HG03280 (cell line): ENCODE data around the gene EPHA4.

Experiments used
- ATAC-seq: cut with Tn5 transposase; IDR thresholded peaks from one replicate; pipeline ENCODE4 v1.9.1; 2021; ENCODE audit warnings: mild to moderate bottlenecking, moderate library complexity; ENCODE audit not compliant: unreplicated experiment

EPHA4 gene

GRCh38 chr2:221478485-221478863 is 93.6 kb downstream of the EPHA4 start:
- no peak for ATAC-seq

GRCh38 chr2:221477714-221478484 is 94.2 kb downstream of the EPHA4 start:
- no peak for ATAC-seq

- ATAC-seq: no peak
These were observed 95.9 kb downstream of the EPHA4 start for GRCh38 chr2:221476195-221476594.

GRCh38 chr2:221473451-221473850 is 98.7 kb downstream of the EPHA4 start:
- no peak for ATAC-seq

GRCh38 chr2:221468317-221468716 is 103.8 kb downstream of the EPHA4 start:
- ATAC-seq: no peak

GRCh38 chr2:221467610-221468009 is 104.5 kb downstream of the EPHA4 start:
- no peak for ATAC-seq

GRCh38 chr2:221466744-221467143 is 105.4 kb downstream of the EPHA4 start:
- no peak for ATAC-seq

GRCh38 chr2:221465776-221466175 is 106.3 kb downstream of the EPHA4 start:
- peak; percentile 54 for ATAC-seq

GRCh38 chr2:221464971-221465370 is 107.1 kb downstream of the EPHA4 start:
- no peak for ATAC-seq

GRCh38 chr2:221463241-221463896 is 108.7 kb downstream of the EPHA4 start:
- no peak for ATAC-seq

GRCh38 chr2:221461901-221462300 is 110.2 kb downstream of the EPHA4 start:
- no peak for ATAC-seq

GRCh38 chr2:221460136-221460535 is 112.0 kb downstream of the EPHA4 start:
- no peak for ATAC-seq

- no peak for ATAC-seq
These were observed 113.5 kb downstream of the EPHA4 start for GRCh38 chr2:221458578-221458977.

- no peak for ATAC-seq
These were observed 116.9 kb downstream of the EPHA4 start for GRCh38 chr2:221455214-221455613.

GRCh38 chr2:221454459-221455105 is 117.5 kb downstream of the EPHA4 start:
- ATAC-seq: no peak

GRCh38 chr2:221451862-221452788 is 120.0 kb downstream of the EPHA4 start:
- no peak for ATAC-seq

GRCh38 chr2:221450280-221450679 is 121.8 kb downstream of the EPHA4 start:
- no peak for ATAC-seq

GRCh38 chr2:221449406-221449805 is 122.7 kb downstream of the EPHA4 start:
- ATAC-seq: no peak

- no peak for ATAC-seq
These were observed 123.2 kb downstream of the EPHA4 start for GRCh38 chr2:221448844-221449390.

GRCh38 chr2:221448057-221448843 is 123.9 kb downstream of the EPHA4 start:
- no peak for ATAC-seq
